ENCODE results near the gene PRAC2. TPM values are rescaled to one million over a fixed set of nuclear protein-coding genes. Genes with fewer than 3 reads are reported as not detected.
A peak's percentile ranks its signal among the peaks of the same experiment; 100 is the strongest.

The PRAC2 gene
- polyA plus RNA-seq, 1 of the 3 experiments (the other 2 are of a cell fraction) = not detected

DNA sequence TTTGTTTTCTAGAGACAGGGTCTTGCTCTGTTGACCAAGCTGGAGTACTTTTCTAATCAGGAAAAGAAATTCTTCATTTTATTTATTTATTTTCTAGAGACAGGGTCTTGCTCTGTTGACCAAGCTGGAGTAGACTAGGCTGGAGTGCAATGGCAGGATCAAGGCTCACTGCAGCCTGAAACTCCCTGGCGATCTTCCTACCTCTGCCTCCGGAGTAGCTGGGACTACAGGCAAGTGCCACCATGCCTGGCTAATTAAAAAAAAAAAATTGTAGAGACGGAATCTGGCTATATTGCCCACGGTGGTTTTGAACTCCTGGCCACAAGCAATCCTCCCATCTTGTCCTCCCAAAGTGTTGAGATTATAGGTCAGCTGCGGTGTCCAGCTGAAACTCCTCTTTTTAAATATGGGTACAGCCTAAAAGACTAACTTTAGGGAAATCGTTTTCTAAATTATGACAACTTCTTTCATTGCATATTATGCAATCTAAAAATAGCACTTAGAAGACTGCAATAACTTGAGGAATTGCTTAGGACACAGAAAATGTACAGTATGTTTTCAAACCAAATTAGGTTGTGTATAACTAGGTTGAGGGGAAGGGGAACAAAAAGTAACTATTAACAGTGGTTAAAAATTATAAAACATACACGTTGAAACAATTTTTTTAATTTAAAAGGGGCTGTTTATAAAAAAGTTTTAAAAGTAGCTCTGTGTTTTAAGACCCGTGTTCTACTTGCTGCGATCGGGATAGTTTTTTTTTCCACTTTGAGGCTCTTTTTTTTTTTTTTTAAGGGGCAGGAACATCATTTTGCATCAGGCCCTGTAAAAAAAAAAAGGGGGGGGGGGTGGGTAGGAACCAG is 5.4 kb upstream of the PRAC2 start:
- no peak overlapping the region for H2AFZ ChIP-seq (ENCODE audit: low read depth)
- H3K9me2 ChIP-seq = no peaks in the 10 kb centered on the region
- ChIA-PET CTCF (interaction anchor here (0.8 to 13.9 kb wide), 9 partner anchors 9 to 318 kb away, joined by 3 to 328 read pairs (median 4); no protein-coding TSS in a partner anchor), POLR2A (interaction anchor here (0.7 kb wide), 1 partner anchor 683 kb away, joined by 3 read pairs; no protein-coding TSS in a partner anchor)
- H3K4me3 ChIP-seq (ENCODE audit: low read depth in 2 of 2, low read length in 1 of 2) = no peak overlapping the region
- peaks cover 94% of the 10 kb centered on the region for H3K27me3 ChIP-seq (ENCODE audit: insufficient read depth)
- H3K9me3 ChIP-seq = no peaks in the 10 kb centered on the region
- H3K36me3 ChIP-seq (replicated peaks in 1 of 2; ENCODE audit: control insufficient read depth in 1 of 2, insufficient read depth in 2 of 2, low read length in 1 of 2) = no peaks in the 10 kb centered on the region
- TF ChIP-seq RAD21 (IDR thresholded peaks at IDR 0.05; ENCODE audit: low read length) = no peak
- no peak for TF ChIP-seq RFX5 (IDR thresholded peaks at IDR 0.05; ENCODE audit: low read length)
- TF ChIP-seq GABPA (IDR thresholded peaks at IDR 0.05; ENCODE audit: low read depth) = no peak
- no peak for TF ChIP-seq CHD2 (IDR thresholded peaks at IDR 0.05; ENCODE audit: low read length, partially characterized antibody)
- H3K4me1 ChIP-seq (ENCODE audit: control insufficient read depth in 1 of 2, insufficient read depth in 2 of 2, low read depth in 1 of 2, low read length in 1 of 2) = no peaks in the 10 kb centered on the region
- H3K27ac ChIP-seq (ENCODE audit: low read depth in 2 of 2, low read length in 1 of 2) = no peak overlapping the region
- H3F3A ChIP-seq (replicated peaks; ENCODE audit: insufficient read depth) = peaks cover 3% of the 10 kb centered on the region
- 14% methylated on average over 10 of the region's 10 CpGs for WGBS (ENCODE audit: low lambda C conversion rate)
- H3K79me2 ChIP-seq (ENCODE audit: insufficient read depth) = no peaks in the 10 kb centered on the region
- H3K4me2 ChIP-seq = no peak overlapping the region
- DNase-seq = no peak
- no peak overlapping the region for H3K9ac ChIP-seq
- H4K20me1 ChIP-seq (ENCODE audit: insufficient read depth) = peaks cover 5% of the 10 kb centered on the region; the same call in 1 of the 2 replicates

DNA sequence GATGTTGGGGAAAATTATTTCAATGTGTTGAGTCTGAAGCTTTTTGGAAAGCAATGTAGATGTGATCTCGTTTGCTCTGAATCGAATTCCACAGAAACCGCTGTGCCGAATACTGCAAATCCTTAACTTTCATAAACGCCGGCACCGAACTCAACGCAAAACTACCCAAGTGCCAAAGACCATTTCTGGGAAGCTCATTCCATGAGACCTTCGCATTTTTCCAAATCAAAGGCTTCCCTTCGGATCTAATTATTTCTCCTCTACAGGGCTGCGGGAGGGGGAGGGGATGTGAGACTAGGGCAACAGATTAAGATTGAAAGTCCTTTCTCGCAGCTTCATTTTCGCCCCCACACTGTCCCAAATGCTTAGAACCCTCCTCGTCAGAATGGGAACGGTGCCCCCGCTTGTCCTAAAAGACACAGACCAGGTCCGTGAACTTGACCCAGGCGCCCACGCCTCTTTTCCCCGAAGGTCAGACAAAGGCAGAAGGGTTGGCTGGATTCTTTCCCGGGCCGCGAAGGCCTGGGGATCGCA is 4.7 kb upstream of the PRAC2 start:
- Histone ChIP-seq H3K4me2 (no peak overlapping the region), H2AFZ (ENCODE audit: low read depth) (no peak overlapping the region)

GRCh38 chr17:48718761-48719641 is 4.0 kb upstream of the PRAC2 start:
- 28% methylated on average over 54 of the region's 80 CpGs for WGBS (ENCODE audit: low lambda C conversion rate)
- TF ChIP-seq RXRA (IDR thresholded peaks at IDR 0.05; ENCODE audit: borderline replicate concordance, low read depth) (no peak), EZH2phosphoT487 (IDR thresholded peaks at IDR 0.05; ENCODE audit: borderline replicate concordance, low read depth) (peak; percentile 51; the same call in 1 of the 2 replicates)
- Histone ChIP-seq H2AFZ (ENCODE audit: low read depth) (no peak overlapping the region), H3F3A (replicated peaks; ENCODE audit: insufficient read depth) (peaks cover 3% of the 10 kb centered on the region), H3K9me2 (no peaks in the 10 kb centered on the region), H3K27me3 (ENCODE audit: insufficient read depth) (peaks cover 94% of the 10 kb centered on the region), H3K4me2 (no peak overlapping the region), H4K20me1 (ENCODE audit: insufficient read depth) (peaks cover 5% of the 10 kb centered on the region; the same call in 1 of the 2 replicates), H3K9me3 (no peaks in the 10 kb centered on the region), H3K4me1 (ENCODE audit: control insufficient read depth in 1 of 2, insufficient read depth in 2 of 2, low read depth in 1 of 2, low read length in 1 of 2) (no peaks in the 10 kb centered on the region), H3K4me3 (ENCODE audit: low read depth in 2 of 2, low read length in 1 of 2) (no peak overlapping the region), H3K9ac (no peak overlapping the region), H3K27ac (ENCODE audit: low read depth in 2 of 2, low read length in 1 of 2) (no peak overlapping the region), H3K36me3 (replicated peaks in 1 of 2; ENCODE audit: control insufficient read depth in 1 of 2, insufficient read depth in 2 of 2, low read length in 1 of 2) (no peaks in the 10 kb centered on the region), H3K79me2 (ENCODE audit: insufficient read depth) (no peaks in the 10 kb centered on the region)
- DNase-seq = peak; percentile 38
- POLR2A ChIA-PET = no interaction called here
- CTCF ChIA-PET = interaction anchor here (1.0 to 13.9 kb wide), 7 partner anchors 40 to 314 kb away, joined by 3 to 328 read pairs (median 5); no protein-coding TSS in a partner anchor

More for the DNA sequence above, 4.7 kb upstream of the PRAC2 start:
- POLR2A ChIA-PET = no interaction called here
- no peak overlapping the region for H3K27ac ChIP-seq (ENCODE audit: low read depth in 2 of 2, low read length in 1 of 2)
- TF ChIP-seq CHD2 (IDR thresholded peaks at IDR 0.05; ENCODE audit: low read length, partially characterized antibody) = no peak
- TF ChIP-seq EZH2phosphoT487 (IDR thresholded peaks at IDR 0.05; ENCODE audit: borderline replicate concordance, low read depth) = peak; percentile 89; the same call in 1 of the 2 replicates
- H3F3A ChIP-seq (replicated peaks; ENCODE audit: insufficient read depth) = peaks cover 3% of the 10 kb centered on the region
- no peaks in the 10 kb centered on the region for H3K79me2 ChIP-seq (ENCODE audit: insufficient read depth)
- no peaks in the 10 kb centered on the region for H3K9me2 ChIP-seq
- no peak overlapping the region for H3K4me3 ChIP-seq (ENCODE audit: low read depth in 2 of 2, low read length in 1 of 2)
- CTCF ChIA-PET = interaction anchor here (0.8 to 13.9 kb wide), 7 partner anchors 8 to 314 kb away, joined by 3 to 328 read pairs (median 5); no protein-coding TSS in a partner anchor
- no peak overlapping the region for H3K9ac ChIP-seq
- no peaks in the 10 kb centered on the region for H3K36me3 ChIP-seq (replicated peaks in 1 of 2; ENCODE audit: control insufficient read depth in 1 of 2, insufficient read depth in 2 of 2, low read length in 1 of 2)
- H3K27me3 ChIP-seq (ENCODE audit: insufficient read depth) = peaks cover 94% of the 10 kb centered on the region
- no peak for DNase-seq
- H4K20me1 ChIP-seq (ENCODE audit: insufficient read depth) = peaks cover 5% of the 10 kb centered on the region; the same call in 1 of the 2 replicates
- WGBS (ENCODE audit: low lambda C conversion rate) = 18% methylated on average over 24 of the region's 24 CpGs
- no peaks in the 10 kb centered on the region for H3K9me3 ChIP-seq
- H3K4me1 ChIP-seq (ENCODE audit: control insufficient read depth in 1 of 2, insufficient read depth in 2 of 2, low read depth in 1 of 2, low read length in 1 of 2) = no peaks in the 10 kb centered on the region
